SK-N-SH treated with all-trans-retinoic acid at 6 μM for 48 hours (cell line): ENCODE data around the gene KCNE5.

ENCODE experiments used
- ARNTL ChIP-seq: fragments of 450-650 bp; formaldehyde crosslinking; IDR thresholded peaks from 2 replicates; pipeline ENCODE4 v1.5.0; 2020; ENCODE audit warnings: low read depth, mild to moderate bottlenecking, moderate library complexity, borderline replicate concordance
- CREB5 ChIP-seq: fragments of 250-450 bp; sonication (Bioruptor Pico); IDR thresholded peaks from 2 replicates; pipeline ENCODE4 v1.5.1; 2020; ENCODE audit warnings: low read depth, mild to moderate bottlenecking, moderate library complexity
- CSDC2 ChIP-seq: fragments of 250-450 bp; sonication (Bioruptor Pico); IDR thresholded peaks from 2 replicates; pipeline ENCODE4 v1.5.0; 2020; ENCODE audit warnings: mild to moderate bottlenecking, moderate library complexity
- PATZ1 ChIP-seq: fragments of 250-450 bp; sonication (Bioruptor Pico); IDR thresholded peaks from 2 replicates; pipeline ENCODE4 v1.8.0; 2020; ENCODE audit warnings: mild to moderate bottlenecking, moderate library complexity, borderline replicate concordance
- RARB ChIP-seq: fragments of 250-450 bp; sonication (Bioruptor Pico); IDR thresholded peaks from 2 replicates; pipeline ENCODE4 v1.8.0; 2021; ENCODE audit warnings: mild to moderate bottlenecking, moderate library complexity
- ZFP3 ChIP-seq: fragments of 250-450 bp; sonication (Bioruptor Pico); IDR thresholded peaks from 2 replicates; pipeline ENCODE4 v1.5.0; 2020; ENCODE audit warnings: mild to moderate bottlenecking, moderate library complexity

GRCh38 chrX:109667986-109668385, 43.0 kb upstream of the KCNE5 start:
- TF ChIP-seq ZFP3 (CRISPR knock-in tag) (no peak), CREB5 (CRISPR knock-in tag) (no peak), ARNTL (CRISPR knock-in tag) (no peak), PATZ1 (CRISPR knock-in tag) (no peak), CSDC2 (CRISPR knock-in tag) (no peak), RARB (CRISPR knock-in tag) (no peak)
